GM18873 (cell line): ENCODE data around the gene MDH1.

Source experiments
- ATAC-seq: cut with Tn5 transposase; IDR thresholded peaks from one replicate; pipeline ENCODE4 v1.9.1; 2021; ENCODE audit warnings: mild to moderate bottlenecking, moderate library complexity, moderate number of reproducible peaks; ENCODE audit not compliant: unreplicated experiment, low FRiP score

The MDH1 gene

DNA sequence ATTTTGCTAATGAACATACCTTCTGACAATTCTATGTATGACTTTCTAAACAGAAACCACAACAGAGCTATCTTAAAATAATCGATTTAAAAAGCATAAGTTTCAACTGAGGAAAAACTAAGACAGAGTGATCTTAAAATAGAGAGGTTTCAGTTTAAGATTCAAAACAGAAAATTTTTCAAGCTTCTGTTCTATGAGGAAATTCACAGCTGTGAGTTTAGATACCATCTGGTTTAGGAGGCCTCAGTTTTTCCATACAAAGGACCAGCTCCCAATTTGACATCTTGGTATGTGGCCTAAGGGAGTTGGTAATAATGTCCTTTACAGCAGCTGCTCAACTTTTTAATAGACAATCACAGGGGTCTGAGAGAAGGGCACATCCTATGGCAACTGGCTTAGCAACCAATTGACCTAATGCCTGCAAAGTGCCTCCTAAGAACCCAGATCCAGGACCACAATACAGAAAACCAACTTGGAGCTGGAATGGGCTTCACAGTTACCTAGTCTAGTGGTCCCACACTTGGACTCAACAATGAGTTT, 39.7 kb downstream of the MDH1 start:
- no peak for ATAC-seq

DNA sequence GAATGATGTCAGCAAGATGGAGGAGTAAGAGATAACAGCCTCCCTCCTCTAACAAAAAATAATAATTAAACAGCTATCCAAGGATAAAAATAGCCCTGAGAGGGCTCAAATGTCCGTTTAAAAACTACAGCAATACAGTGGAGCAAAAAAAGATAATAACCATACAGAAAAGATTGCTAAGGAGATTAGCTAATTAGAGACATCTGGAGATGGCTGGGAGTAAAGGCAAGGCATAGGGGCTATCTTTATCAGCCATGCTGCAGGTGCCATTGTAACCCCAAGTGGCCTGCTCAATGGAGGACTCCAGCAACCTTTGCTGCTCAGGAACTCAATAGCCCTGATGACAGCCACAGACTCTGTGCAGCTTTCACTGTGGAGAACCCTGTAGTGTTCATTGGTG, 42.7 kb downstream of the MDH1 start:
- ATAC-seq, result no peak

DNA sequence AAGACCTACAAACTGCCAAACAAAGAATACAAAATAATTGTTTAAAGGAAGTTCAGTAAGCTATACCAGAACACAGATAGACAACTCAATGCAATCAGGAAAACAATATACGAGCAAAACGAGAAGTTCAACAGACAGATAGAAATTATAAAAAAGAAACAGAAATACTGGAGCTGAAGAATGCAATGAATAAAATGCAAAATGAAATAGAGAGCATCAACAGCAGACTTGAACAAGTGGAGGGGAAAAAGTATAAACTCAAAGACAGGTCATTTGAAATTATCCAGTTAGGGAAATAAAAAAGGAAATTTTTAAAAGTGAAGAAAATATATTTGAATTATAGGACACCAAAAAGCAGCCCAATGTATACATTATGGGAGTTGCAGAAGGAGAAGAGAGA, 43.6 kb downstream of the MDH1 start:
- ATAC-seq, result no peak

DNA sequence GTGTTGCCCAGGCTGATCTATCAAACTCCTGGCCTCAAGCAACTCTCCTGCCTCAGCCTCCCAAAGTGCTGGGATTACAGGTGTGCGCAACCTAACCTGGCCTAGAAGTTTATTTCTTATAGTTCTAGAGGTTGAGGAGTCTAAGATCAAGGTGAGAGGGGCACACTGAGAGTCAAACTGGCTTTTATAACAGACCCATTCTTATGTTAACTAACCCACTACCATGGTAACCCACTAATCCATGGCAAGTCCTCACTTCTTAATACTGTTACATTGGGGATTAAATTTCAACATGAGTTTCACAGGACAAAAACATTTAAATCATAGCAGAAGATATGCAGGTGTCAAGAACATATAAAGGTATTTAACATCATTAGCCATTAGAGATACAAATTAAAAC, 50.6 kb downstream of the MDH1 start:
- ATAC-seq, result no peak

DNA sequence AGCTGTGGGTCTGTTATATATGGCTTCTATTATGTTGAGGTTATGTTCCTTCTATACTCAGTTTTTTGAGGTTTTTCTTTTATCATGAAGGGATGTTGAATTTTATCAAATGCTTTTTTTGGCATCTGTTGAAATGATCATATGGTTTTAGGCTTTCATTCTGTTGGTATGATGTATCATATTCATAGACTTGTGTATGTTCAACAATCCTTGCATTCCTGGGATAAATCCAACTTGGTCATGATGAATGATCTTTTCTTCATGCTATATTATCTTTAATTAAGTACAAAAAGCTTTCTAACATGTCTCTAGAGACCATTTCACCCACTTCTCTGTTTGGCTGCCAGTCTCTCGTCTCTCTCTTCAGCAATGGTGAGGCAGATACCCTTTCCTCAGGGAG, 54.2 kb downstream of the MDH1 start:
- no peak for ATAC-seq

DNA sequence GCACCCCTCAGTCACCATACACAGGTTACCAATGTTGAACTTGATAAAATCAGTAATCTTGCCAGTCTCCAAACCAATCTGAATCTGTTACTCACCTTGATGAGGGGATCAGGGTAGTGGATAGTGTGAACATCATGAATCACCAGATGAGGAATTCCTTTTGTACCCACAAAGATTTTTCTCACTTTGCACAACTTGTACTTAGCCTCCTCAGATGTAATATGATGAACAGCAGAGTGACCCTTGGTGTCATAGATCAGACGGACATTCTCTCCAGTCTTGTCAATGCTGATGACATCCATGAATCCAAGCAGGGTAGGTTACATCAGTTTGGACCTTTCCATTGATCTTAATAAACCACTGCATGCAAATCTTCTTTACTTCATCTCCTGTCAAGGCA, 54.7 kb downstream of the MDH1 start:
- no peak for ATAC-seq

DNA sequence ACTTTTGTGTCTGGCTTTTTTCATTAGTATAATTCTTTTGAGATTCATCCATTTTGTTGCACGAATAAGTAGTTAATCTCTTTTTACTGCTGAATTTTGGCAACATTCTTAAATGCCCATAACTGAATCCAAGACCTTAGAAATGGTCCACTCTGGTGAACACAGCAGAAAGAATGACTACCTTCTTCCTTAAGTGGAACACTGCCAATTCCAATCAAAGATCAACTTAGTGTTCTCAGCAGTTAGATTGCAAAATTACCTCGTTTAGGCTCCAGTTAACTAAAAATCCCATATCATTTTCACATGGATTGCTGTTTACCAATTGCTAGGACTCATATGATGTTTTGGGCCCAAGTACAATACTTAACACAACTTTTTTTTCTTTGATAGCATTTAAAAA, 59.9 kb downstream of the MDH1 start:
- no peak for ATAC-seq

DNA sequence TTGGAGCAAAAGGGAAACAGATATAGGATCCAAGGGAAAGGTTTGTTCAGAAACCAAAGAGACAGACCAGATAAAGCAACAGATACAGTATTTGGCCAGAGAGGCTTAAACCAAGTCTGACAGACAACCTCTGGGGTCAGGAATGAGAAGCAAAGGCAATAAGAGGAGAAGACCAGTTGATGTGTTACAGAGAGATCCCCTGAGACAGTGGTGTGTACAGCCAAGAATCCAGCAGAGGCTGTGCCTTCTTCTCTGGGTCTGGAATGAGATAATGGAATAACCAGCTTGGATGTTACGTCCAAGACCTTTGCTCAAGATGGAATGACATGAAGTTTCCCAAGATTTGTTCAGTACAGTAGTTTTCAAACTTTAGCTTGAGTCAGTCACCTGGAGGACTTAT, 61.1 kb downstream of the MDH1 start:
- ATAC-seq, result no peak

DNA sequence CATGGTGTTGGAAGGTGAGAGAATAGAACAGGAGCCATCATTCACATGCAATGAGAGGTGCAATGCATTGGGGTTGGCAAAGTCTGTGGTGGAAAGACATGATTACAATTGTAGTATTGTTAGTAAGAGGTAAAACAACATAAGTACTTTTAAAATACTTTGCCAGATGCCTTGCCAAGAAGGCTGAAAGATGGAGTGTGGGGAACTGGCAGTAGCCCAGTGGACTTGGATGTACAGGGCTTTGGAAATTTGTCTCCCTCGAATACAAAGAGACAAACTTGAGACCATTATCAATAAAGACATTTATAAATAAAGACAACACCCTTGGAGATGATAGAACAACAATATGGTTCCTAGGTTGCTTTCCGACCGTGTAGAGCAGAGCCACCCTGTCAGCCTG, 62.0 kb downstream of the MDH1 start:
- no peak for ATAC-seq

DNA sequence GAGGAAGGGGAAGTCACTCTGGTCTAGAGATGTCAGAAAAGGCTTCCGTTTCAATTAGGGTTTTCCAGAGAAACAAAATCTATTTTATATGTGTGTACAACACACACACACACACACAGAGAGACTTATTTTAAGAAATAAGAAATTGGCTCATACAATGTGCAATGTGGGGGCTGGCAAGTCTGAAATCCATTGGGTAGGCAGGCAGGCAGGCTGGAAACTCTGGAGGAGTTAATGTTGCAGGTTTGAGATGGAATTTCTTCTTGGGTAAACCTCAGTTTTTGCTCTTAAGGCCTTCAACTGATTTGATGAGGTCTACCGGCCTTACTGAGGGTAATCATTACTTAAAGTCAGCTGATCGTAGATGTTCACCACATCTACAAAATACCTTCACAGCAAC, 62.6 kb downstream of the MDH1 start:
- ATAC-seq, result no peak

DNA sequence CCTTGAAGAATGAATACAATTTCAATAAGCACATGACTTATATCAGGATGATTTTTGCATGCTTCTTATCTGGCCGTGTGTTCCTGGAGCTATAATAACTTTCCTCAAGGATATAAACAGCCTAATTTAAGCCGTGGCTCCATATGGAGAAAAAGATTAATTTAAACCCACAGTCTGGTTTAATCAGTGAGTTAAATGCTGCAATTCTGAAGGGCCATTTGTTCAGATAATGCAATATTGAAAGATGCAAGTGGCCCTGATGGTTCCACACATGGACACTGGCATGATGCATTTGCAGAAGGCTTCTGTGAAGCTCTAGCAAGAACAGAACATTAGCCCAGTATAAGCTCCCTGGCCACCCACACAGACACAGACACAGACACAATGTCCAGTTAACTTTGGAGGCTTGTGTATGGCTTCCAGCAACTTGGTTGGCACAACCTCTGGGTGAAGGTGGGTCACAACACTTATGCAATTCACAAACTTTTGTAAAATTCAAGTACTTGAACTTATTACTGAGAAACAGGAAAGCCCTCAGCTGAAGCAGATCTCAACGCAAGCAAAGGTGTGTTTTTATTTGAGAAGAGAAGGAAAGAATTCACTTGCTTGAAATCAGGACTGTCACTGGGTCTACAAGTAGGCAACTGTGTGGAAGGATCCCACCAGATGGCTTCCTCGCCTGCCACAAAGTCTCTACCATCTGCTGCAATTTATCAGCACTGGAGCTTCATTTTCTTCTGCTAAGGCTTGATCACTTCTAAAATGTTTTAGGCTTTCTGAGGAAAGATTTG, 63.3 kb downstream of the MDH1 start:
- no peak for ATAC-seq

DNA sequence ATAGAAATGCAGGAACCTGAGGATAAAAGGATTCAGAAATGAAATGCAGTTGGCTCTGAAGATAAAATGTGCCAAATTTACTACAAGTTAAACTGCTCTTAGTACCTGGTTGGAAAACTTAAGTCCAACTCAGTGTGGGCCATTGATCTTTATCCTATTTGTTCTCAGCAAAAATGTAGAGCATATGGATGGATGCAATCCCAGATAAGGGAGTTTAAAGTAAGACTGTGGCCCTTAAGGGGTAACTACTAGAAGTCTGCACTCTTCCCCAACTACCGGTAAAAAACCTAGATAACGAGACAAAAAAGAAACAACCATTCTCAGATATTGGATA, 63.9 kb downstream of the MDH1 start:
- no peak for ATAC-seq

DNA sequence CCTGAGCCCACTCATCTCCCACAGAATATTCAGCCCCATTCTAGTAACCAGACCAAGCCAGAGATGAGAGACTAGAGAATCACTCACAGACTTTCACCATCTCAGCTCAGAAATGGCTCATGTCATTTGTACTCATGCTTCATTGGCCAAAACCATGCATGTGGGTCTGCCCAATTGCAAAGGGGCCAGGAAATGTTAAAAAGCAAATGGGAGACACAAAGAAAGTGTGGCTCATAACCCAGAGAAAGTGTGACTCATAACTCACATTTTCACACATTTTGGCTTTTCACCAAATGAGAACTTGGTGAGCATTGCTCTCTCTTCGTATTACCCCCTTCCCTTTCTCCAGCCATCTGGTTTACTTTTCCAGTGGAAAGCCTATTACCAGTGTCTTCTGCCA, 66.2 kb downstream of the MDH1 start:
- ATAC-seq, result no peak
